ENCODE measurements around the gene RABGAP1L.
A peak's percentile ranks its signal among the peaks of the same experiment; 100 is the strongest.

RABGAP1L gene

DNA sequence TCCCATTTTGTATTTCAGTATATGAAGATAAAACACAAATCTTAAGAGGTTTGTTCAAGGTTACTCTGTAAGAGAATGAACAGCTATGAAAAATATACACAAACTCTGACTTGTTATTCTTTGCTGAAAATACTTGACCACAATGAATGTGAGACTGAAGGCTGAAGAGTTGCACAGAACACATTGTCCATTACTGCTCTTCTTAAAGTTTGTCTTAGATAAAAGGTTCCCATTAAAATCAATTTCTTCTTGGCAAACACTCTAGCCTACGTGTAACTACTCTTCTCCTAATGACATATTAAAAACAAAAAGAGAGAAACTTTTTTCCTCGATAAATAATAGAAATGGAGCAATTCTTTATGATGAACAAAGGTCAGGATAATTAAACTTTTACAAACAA lies 45.2 kb upstream of the RABGAP1L start:
- no peak for TF ChIP-seq EZH2phosphoT487 (conservative IDR thresholded peaks at IDR 0.05; ENCODE audit: low read length)
- TF ChIP-seq, protein P1, sequence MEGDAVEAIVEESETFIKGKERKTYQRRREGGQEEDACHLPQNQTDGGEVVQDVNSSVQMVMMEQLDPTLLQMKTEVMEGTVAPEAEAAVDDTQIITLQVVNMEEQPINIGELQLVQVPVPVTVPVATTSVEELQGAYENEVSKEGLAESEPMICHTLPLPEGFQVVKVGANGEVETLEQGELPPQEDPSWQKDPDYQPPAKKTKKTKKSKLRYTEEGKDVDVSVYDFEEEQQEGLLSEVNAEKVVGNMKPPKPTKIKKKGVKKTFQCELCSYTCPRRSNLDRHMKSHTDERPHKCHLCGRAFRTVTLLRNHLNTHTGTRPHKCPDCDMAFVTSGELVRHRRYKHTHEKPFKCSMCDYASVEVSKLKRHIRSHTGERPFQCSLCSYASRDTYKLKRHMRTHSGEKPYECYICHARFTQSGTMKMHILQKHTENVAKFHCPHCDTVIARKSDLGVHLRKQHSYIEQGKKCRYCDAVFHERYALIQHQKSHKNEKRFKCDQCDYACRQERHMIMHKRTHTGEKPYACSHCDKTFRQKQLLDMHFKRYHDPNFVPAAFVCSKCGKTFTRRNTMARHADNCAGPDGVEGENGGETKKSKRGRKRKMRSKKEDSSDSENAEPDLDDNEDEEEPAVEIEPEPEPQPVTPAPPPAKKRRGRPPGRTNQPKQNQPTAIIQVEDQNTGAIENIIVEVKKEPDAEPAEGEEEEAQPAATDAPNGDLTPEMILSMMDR (IDR thresholded peaks at IDR 0.05; ENCODE audit: insufficient read depth, low read length, poor library complexity, severe bottlenecking), result no peak
- H2AFZ ChIP-seq (ENCODE audit: low read depth, low read length, severe bottlenecking), result no peak overlapping the region
- H3K36me3 ChIP-seq (ENCODE audit: low read length), result no peaks in the 10 kb centered on the region
- no peaks in the 10 kb centered on the region for H3K79me2 ChIP-seq (ENCODE audit: insufficient read depth, low read length)
- H3K9me3 ChIP-seq (ENCODE audit: insufficient read depth, low read length), result no peaks in the 10 kb centered on the region
- no peak overlapping the region for H3K9ac ChIP-seq (ENCODE audit: low read length)
- H3K4me3 ChIP-seq (ENCODE audit: insufficient read depth, low read length, poor library complexity, severe bottlenecking), result no peak overlapping the region
- H4K20me1 ChIP-seq (ENCODE audit: low read depth, low read length), result no peaks in the 10 kb centered on the region
- H3F3A ChIP-seq (ENCODE audit: insufficient read depth), result no peaks in the 10 kb centered on the region
- no peaks in the 10 kb centered on the region for H3K27me3 ChIP-seq (ENCODE audit: low read length)
- H3K9me2 ChIP-seq (replicated peaks; ENCODE audit: insufficient read depth, low read length), result no peaks in the 10 kb centered on the region
- no peak overlapping the region for H3K27ac ChIP-seq (ENCODE audit: low read depth, low read length)
- H3K4me2 ChIP-seq (ENCODE audit: low read depth, low read length, poor library complexity, severe bottlenecking), result no peak overlapping the region

DNA sequence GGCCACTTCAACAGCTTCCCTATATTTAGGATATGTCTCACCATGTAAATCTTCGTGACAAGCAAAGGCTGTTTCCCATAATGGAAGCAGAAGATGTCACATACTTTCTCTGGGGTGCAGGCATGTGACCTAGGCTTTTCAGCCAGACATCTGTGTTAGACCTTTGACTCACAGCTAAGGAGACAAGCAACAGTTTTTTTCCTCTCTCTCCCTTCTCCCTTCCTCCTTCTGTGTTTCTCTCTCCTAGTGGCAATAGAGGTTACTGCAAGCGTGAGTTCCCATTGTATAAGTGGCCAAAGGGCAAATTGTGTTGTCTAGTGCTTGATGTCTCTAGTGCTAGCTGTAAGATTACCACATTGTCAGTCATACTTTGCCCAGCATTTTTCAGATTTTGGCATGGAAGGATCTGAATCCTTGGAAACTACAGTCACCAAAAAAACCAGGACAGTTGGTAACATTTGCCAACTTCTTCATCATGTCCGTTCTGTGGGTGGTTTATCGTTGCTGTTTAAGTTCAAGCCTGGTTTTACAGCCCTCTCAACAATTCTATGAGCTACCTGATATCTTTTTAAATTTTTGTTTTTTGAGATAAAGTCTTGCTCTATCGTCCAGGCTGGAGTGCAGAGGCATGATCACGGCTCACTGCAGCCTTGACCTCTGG lies 44.4 kb upstream of the RABGAP1L start:
- Histone ChIP-seq H2AFZ (ENCODE audit: low read depth, low read length, severe bottlenecking) (no peak overlapping the region), H3K79me2 (ENCODE audit: insufficient read depth, low read length) (no peaks in the 10 kb centered on the region), H3K9ac (ENCODE audit: low read length) (no peak overlapping the region), H3K36me3 (ENCODE audit: low read length) (no peaks in the 10 kb centered on the region), H3K27ac (ENCODE audit: low read depth, low read length) (no peak overlapping the region), H4K20me1 (ENCODE audit: low read depth, low read length) (no peaks in the 10 kb centered on the region), H3K4me3 (ENCODE audit: insufficient read depth, low read length, poor library complexity, severe bottlenecking) (no peak overlapping the region), H3K4me2 (ENCODE audit: low read depth, low read length, poor library complexity, severe bottlenecking) (no peak overlapping the region), H3F3A (ENCODE audit: insufficient read depth) (no peaks in the 10 kb centered on the region), H3K27me3 (ENCODE audit: low read length) (no peaks in the 10 kb centered on the region), H3K9me3 (ENCODE audit: insufficient read depth, low read length) (no peaks in the 10 kb centered on the region), H3K9me2 (replicated peaks; ENCODE audit: insufficient read depth, low read length) (no peaks in the 10 kb centered on the region)
- TF ChIP-seq, protein P1 (IDR thresholded peaks at IDR 0.05; ENCODE audit: insufficient read depth, low read length, poor library complexity, severe bottlenecking), result peak; percentile 46
- TF ChIP-seq EZH2phosphoT487 (conservative IDR thresholded peaks at IDR 0.05; ENCODE audit: low read length), result no peak

DNA sequence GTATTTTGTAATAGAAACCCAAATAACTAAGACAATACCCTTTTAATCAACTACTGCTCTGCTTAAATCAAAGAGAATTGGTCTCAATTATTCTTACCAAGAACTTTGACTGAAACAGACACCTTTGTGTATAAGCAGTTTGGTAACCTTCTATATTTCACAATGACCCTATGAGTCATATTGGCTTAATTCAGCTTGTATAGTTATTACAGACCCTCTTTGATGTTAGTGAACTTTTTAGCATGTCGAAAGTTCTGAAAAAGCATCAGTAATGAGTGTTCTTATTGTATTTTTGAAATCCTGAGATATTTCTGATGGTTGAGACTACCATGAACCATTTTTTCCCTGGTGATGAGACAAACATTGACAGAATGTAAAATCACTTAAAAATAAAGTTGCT lies 43.3 kb upstream of the RABGAP1L start:
- Histone ChIP-seq H3K36me3 (ENCODE audit: low read length) (no peaks in the 10 kb centered on the region), H4K20me1 (ENCODE audit: low read depth, low read length) (no peaks in the 10 kb centered on the region), H3K4me3 (ENCODE audit: insufficient read depth, low read length, poor library complexity, severe bottlenecking) (no peak overlapping the region), H3K79me2 (ENCODE audit: insufficient read depth, low read length) (no peaks in the 10 kb centered on the region), H3K4me2 (ENCODE audit: low read depth, low read length, poor library complexity, severe bottlenecking) (no peak overlapping the region), H3K9ac (ENCODE audit: low read length) (no peak overlapping the region), H2AFZ (ENCODE audit: low read depth, low read length, severe bottlenecking) (no peak overlapping the region), H3K27ac (ENCODE audit: low read depth, low read length) (no peak overlapping the region), H3K9me2 (replicated peaks; ENCODE audit: insufficient read depth, low read length) (no peaks in the 10 kb centered on the region), H3F3A (ENCODE audit: insufficient read depth) (no peaks in the 10 kb centered on the region), H3K9me3 (ENCODE audit: insufficient read depth, low read length) (no peaks in the 10 kb centered on the region), H3K27me3 (ENCODE audit: low read length) (no peaks in the 10 kb centered on the region)
- no peak for TF ChIP-seq EZH2phosphoT487 (conservative IDR thresholded peaks at IDR 0.05; ENCODE audit: low read length)
- TF ChIP-seq, protein P1 (IDR thresholded peaks at IDR 0.05; ENCODE audit: insufficient read depth, low read length, poor library complexity, severe bottlenecking), result no peak
